GM18907 (cell line): Measurements from ENCODE around the gene OLR1.

ENCODE experiments used
- ATAC-seq: cut with Tn5 transposase; IDR thresholded peaks from one replicate; pipeline ENCODE4 v1.9.1; 2021; ENCODE audit warnings: mild to moderate bottlenecking, moderate library complexity; ENCODE audit not compliant: unreplicated experiment

The OLR1 gene

GRCh38 chr12:10154145-10154496 is 17.8 kb downstream of the OLR1 start:
- ATAC-seq = no peak

- ATAC-seq = no peak
These were observed 18.4 kb downstream of the OLR1 start for GRCh38 chr12:10153271-10154144.

- no peak for ATAC-seq
These were observed 20.3 kb downstream of the OLR1 start for GRCh38 chr12:10151621-10152020.

GRCh38 chr12:10147714-10148403 is 24.1 kb downstream of the OLR1 start:
- no peak for ATAC-seq

GRCh38 chr12:10142976-10143589 is 28.8 kb downstream of the OLR1 start:
- no peak for ATAC-seq

GRCh38 chr12:10140001-10140400 is 31.9 kb downstream of the OLR1 start:
- no peak for ATAC-seq

- no peak for ATAC-seq
These were observed 35.2 kb downstream of the OLR1 start for GRCh38 chr12:10136637-10137205.

- no peak for ATAC-seq
These were observed 36.8 kb downstream of the OLR1 start for GRCh38 chr12:10135126-10135525.

GRCh38 chr12:10132850-10133370 is 39.0 kb downstream of the OLR1 start:
- no peak for ATAC-seq

- ATAC-seq = no peak
These were observed 40.7 kb downstream of the OLR1 start for GRCh38 chr12:10131111-10131690.

GRCh38 chr12:10130042-10130441 is 41.9 kb downstream of the OLR1 start, which contains the start of gene CLEC7A:
CLEC7A (minus strand) TSS chr12:10130199; CDS start chr12:10130082, 117 bp downstream.
- ATAC-seq = peak; percentile 95

- ATAC-seq = no peak
These were observed 43.2 kb downstream of the OLR1 start for GRCh38 chr12:10128687-10129086.

GRCh38 chr12:10126413-10126812 is 45.5 kb downstream of the OLR1 start:
- ATAC-seq = no peak

- ATAC-seq = no peak
These were observed 49.2 kb downstream of the OLR1 start for GRCh38 chr12:10122689-10123088.

- no peak for ATAC-seq
These were observed 50.7 kb downstream of the OLR1 start for GRCh38 chr12:10121278-10121677.

GRCh38 chr12:10119066-10119465 is 52.9 kb downstream of the OLR1 start:
- ATAC-seq = no peak

- ATAC-seq = no peak
These were observed 56.0 kb downstream of the OLR1 start for GRCh38 chr12:10115890-10116289.

- ATAC-seq = no peak
These were observed 56.6 kb downstream of the OLR1 start for GRCh38 chr12:10115311-10115710.

GRCh38 chr12:10113920-10114319 is 58.0 kb downstream of the OLR1 start:
- no peak for ATAC-seq

- no peak for ATAC-seq
These were observed 58.9 kb downstream of the OLR1 start for GRCh38 chr12:10113075-10113474.

- ATAC-seq = no peak
These were observed 60.5 kb downstream of the OLR1 start for GRCh38 chr12:10111451-10111850.
